HG03565 (cell line): ENCODE data around the gene ANKRD13A.
A peak's percentile ranks its signal among the peaks of the same experiment; 100 is the strongest.
"Not testable (repeated sequence)": the region's sequence is repeated elsewhere in the genome, so short reads cannot be mapped to it uniquely, and the experiment has no call there.

ENCODE experiments used
- ATAC-seq: cut with Tn5 transposase; IDR thresholded peaks from one replicate; pipeline ENCODE4 v1.9.1; 2021; ENCODE audit warnings: mild to moderate bottlenecking, moderate library complexity; ENCODE audit not compliant: unreplicated experiment

The ANKRD13A gene

GRCh38 chr12:110006115-110006514 is 6.9 kb downstream of the ANKRD13A start:
- no peak for ATAC-seq

DNA sequence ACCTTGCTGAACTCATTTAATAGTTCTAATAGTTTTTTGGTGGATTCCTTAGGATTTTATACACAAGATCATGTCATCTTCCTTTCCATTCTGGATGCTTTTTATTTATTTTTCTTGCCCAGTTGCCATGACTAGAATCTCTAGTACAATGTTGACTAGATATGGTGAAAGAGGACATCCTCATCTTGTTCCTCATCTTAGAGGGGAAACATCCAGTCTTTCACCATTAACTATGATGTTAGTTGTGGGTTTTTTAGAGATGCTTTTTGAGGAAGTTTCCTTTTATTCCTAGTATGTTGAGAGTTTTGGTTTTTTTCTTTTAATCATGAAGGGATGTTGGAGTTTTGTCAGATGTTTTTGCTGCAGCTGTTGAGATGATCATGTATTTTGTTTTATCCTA is 8.7 kb downstream of the ANKRD13A start:
- no peak for ATAC-seq

- ATAC-seq: not testable (repeated sequence)
Measured at GRCh38 chr12:110008681-110009398, 9.6 kb downstream of the ANKRD13A start.

DNA sequence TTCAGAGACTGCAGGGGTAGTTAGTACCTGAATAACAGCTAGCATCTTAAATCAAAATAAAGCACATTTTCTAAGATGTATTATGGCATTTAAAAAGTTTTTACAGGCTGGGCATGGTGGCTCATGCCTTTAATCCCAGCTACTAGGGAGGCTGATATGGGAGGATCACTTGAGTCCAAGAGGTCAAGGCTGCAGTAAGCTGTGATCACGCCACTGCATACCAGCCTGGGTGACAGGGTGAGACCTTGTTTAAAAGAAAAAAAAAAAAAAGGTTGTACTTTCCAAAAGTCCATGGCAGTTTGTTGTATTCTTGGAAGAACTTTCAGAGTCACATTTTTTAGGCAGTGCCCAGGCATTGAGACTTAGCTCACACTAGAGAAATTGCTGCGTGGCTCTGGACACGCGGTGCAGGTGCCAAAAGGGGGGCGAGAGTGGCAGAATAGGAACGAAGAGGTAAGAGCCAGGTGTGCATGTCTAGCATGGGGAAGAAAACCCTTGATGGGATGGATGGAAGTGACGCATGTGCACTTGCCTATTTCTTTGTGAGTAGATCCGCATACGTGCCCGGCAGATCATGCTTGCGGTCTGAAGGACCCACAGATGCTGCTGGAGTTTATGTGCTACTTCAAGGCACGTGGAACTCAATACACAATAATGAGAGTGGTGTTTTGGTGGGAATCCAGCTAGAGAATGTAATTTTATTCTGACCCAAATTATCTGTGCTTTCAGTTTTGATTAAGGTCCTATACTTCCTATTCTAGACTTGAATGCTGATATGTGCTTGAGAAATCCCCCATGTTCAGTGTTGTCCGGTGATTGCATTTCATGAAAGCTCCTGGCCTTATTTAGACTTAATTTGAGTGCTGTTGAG is 11.9 kb downstream of the ANKRD13A start:
- ATAC-seq: peak; percentile 37

DNA sequence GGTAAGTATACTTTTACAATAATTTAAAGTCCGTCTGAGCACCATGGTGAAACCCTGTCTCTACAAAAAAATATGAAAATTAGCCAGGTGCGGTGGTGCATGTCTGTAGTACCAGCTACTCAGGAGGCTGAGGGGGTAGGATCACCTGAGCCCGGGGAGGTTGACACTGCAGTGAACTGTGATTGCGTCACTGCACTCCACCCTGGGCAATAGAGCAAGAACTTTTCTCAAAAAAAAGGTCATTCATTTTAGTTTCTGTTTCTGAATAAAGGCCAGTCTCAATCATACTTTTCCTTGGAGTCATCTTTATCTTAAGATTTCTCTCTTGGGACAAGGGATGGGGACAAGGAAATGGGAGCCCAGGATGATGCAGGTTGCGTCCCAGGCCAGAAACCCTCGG is 12.9 kb downstream of the ANKRD13A start:
- ATAC-seq: no peak

- ATAC-seq: no peak
Measured at GRCh38 chr12:110012659-110013058, 13.4 kb downstream of the ANKRD13A start.

DNA sequence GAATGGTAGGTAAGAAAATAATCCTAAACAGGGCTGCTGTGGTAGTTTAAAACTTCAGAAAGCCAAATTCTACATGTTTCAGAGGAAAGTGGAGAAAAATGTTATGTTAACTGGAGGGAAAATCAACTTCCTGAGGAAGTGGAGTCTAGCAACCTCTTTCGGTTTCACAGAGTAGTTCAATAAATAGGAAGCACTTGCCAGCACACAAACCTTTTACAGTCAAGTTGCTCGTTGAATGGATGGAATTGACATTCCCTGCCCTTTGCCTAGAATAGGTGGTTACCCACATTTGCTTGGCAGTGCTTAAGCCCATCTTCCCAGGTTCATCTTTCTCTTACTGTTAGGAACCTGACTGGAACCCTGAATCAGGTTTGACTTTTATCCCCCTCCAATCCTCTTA is 15.9 kb downstream of the ANKRD13A start:
- ATAC-seq: no peak

GRCh38 chr12:110020956-110021355 is 21.7 kb downstream of the ANKRD13A start:
- no peak for ATAC-seq

GRCh38 chr12:110023059-110023980 is 24.1 kb downstream of the ANKRD13A start:
- no peak for ATAC-seq

- no peak for ATAC-seq
Measured at GRCh38 chr12:110024051-110024450, 24.8 kb downstream of the ANKRD13A start.

GRCh38 chr12:110028323-110028722 is 29.1 kb downstream of the ANKRD13A start:
- no peak for ATAC-seq

- no peak for ATAC-seq
Measured at GRCh38 chr12:110029290-110029815, 30.1 kb downstream of the ANKRD13A start.

DNA sequence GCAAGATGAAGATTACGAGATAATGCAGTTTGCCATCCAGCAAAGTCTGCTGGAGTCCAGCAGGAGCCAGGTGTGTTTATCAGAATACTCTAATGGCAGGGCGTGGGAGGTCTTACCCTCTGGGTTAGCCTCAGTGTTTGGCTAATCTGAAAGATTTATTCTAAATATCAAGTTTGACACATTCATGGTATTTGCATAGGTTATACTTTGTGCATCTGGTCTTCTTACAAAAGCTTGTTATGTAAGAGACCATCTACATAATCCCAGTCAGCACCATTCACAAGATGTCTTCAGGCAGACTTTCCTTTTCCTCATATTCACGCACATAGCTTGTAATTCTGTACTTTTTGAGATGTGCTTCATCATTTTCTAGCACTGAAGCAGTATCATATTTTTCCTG is 34.7 kb downstream of the ANKRD13A start:
- no peak for ATAC-seq

GRCh38 chr12:110035534-110036104 is 36.4 kb downstream of the ANKRD13A start:
- ATAC-seq: no peak

GRCh38 chr12:110037315-110037714 is 38.1 kb downstream of the ANKRD13A start:
- ATAC-seq: no peak

- no peak for ATAC-seq
Measured at GRCh38 chr12:110038741-110039084, 39.5 kb downstream of the ANKRD13A start.

DNA sequence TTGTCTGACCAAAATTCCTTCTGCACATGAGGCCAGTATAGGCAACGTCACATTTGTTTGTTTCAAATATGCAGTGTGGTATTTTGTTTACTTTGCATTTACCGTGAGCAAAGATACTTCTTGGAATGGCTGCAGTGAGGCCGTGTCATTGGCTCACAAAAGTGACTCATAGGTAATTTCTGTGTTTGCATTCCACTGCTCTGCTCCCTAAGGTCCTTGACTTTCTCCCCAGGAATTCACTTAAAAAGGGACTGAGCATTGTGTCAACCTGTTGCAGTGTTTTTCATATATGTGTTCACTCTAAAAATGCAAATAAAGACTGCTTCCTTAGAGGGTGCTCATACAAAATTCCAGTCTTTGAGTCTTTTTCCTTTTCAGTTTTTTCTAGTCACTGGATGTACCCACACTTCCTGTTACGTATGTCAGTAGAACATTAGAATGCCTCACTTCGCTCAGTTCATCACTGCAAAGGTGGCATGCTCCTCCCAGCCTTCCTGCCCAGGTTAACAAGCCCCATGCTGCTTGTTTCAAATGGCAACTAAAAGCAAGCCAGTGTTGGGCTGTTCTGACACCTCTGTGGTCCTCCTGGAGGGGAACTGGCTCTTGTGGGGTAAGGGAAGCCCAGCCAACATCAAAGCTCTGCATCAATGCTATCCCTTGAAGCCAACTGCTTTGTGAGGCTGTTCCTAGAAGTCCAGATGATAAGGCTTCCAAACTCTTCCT is 40.0 kb downstream of the ANKRD13A start:
- no peak for ATAC-seq

GRCh38 chr12:110042264-110042663 is 43.0 kb downstream of the ANKRD13A start:
- no peak for ATAC-seq

GRCh38 chr12:110046451-110047187 is 47.4 kb downstream of the ANKRD13A start:
- ATAC-seq: no peak
